Activated B cell treated with CpG ODN at 0.5 μM for 24 hours (primary cell): ENCODE results near the gene CCL19. TPM values are rescaled to one million over a fixed set of nuclear protein-coding genes. Genes with fewer than 3 reads are reported as not detected.

Experiments used
- ATAC-seq: fragments of 200-7000 bp; cut with Tn5 transposase; one replicate; pipeline ENCODE4 v1.10.0; 2021; ENCODE audit warnings: low read depth, mild to moderate bottlenecking, moderate library complexity
- CTCF ChIA-PET: fragments of 350-600 bp; sonication (Branson Sonifier 250); formaldehyde crosslinking; loops from one replicate; lab custom pipeline; 2021; ENCODE audit warnings: antibody characterized with exemption; lab: Charles Lee
- POLR2A ChIA-PET: fragments of 350-600 bp; sonication (Branson Sonifier 250); formaldehyde crosslinking; loops from one replicate; lab custom pipeline; 2021; ENCODE audit warnings: antibody characterized with exemption; lab: Charles Lee
- DNase-seq: peaks from one replicate; pipeline ENCODE4 v3.0.0; 2022
- H3K27ac Mint-ChIP-seq: one replicate; pipeline ENCODE4 v1.8.0; 2020; ENCODE audit warnings: mixed read lengths
- H3K27me3 Mint-ChIP-seq: one replicate; pipeline ENCODE4 v1.8.0; 2021; ENCODE audit warnings: mixed read lengths
- H3K36me3 Mint-ChIP-seq: one replicate; pipeline ENCODE4 v1.8.0; 2021; ENCODE audit warnings: low read depth, mixed read lengths
- H3K4me1 Mint-ChIP-seq: one replicate; pipeline ENCODE4 v1.8.0; 2021; ENCODE audit warnings: mixed read lengths
- H3K4me3 Mint-ChIP-seq: one replicate; pipeline ENCODE4 v1.8.0; 2020; ENCODE audit warnings: mild to moderate bottlenecking, mixed read lengths
- H3K9me3 Mint-ChIP-seq: one replicate; pipeline ENCODE4 v1.8.0; 2020; ENCODE audit warnings: mixed read lengths
- intact Hi-C: fragments of 100-400 bp; cut with micrococcal nuclease; formaldehyde crosslinking; loops from one replicate; pipeline ENCODE4 v1.15.1; 2024
- total RNA-seq: library from RNA; stranded (reverse); gene quantifications from 2 replicates; pipeline ENCODE4 v1.2.3, GENCODE V29; 2022
- TF ChIP-seq, protein P1 (sequence below): fragments of 200-600 bp; IDR thresholded peaks from one replicate; pipeline ENCODE4 v1.8.0; 2022; ENCODE audit warnings: antibody characterized with exemption, mild to moderate bottlenecking

Gene CCL19
- total RNA-seq, 1 donor from 2014 or later, result not detected

DNA sequence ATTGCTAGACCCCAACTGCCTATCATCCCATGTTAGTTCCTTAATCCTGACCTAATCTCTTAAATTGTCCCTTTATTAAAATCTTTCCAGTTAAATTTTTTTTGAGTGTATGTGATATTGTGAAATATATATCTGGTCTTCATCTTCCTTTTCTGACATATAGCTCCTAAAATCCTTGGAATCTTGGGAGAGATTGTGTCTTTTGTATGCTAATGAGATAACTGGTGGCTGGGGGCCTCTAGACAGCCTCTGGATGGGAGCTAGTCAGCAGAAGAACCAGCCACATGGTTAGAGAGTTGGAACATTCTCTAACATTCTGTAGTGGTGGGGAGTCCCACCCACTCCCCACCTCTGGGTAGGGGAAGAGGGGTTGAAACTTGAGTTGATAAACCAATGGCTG, 3.7 kb upstream of the CCL19 start:
- H3K27me3 Mint-ChIP-seq, result peaks cover 21% of the 10 kb centered on the region
- H3K4me3 Mint-ChIP-seq, result no peak overlapping the region
- POLR2A ChIA-PET, result interaction anchor here (0.6 kb wide), 1 partner anchor 28 kb away, joined by 3 read pairs; no protein-coding TSS in a partner anchor
- no peak for DNase-seq
- no peak for ATAC-seq
- no peak overlapping the region for H3K27ac Mint-ChIP-seq
- intact Hi-C loops, result no loop called here
- H3K9me3 Mint-ChIP-seq, result no peaks in the 10 kb centered on the region
- TF ChIP-seq, protein P1, sequence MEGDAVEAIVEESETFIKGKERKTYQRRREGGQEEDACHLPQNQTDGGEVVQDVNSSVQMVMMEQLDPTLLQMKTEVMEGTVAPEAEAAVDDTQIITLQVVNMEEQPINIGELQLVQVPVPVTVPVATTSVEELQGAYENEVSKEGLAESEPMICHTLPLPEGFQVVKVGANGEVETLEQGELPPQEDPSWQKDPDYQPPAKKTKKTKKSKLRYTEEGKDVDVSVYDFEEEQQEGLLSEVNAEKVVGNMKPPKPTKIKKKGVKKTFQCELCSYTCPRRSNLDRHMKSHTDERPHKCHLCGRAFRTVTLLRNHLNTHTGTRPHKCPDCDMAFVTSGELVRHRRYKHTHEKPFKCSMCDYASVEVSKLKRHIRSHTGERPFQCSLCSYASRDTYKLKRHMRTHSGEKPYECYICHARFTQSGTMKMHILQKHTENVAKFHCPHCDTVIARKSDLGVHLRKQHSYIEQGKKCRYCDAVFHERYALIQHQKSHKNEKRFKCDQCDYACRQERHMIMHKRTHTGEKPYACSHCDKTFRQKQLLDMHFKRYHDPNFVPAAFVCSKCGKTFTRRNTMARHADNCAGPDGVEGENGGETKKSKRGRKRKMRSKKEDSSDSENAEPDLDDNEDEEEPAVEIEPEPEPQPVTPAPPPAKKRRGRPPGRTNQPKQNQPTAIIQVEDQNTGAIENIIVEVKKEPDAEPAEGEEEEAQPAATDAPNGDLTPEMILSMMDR, result no peak
- no peaks in the 10 kb centered on the region for H3K4me1 Mint-ChIP-seq
- H3K36me3 Mint-ChIP-seq, result no peaks in the 10 kb centered on the region
- CTCF ChIA-PET, result no interaction called here

DNA sequence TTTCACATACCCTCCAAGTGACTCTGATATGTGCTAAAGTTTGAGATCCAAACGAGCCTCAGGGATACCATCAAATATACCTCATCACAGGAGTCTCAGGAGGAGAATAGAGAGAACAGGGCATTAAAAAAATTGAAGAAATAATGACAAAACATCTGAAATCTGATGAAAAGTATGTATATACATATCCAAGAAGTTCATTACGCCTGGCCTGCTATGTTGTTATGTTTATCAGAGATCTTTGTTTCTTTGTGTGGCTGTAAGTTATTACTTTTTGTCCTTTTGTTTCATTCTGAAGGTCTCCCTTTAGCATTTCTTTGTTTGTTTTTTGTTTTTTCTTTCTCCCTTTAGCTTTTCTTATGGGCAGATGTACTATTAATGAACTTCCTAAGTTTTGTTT, 2.5 kb upstream of the CCL19 start:
- H3K27ac Mint-ChIP-seq, result no peak overlapping the region
- no peaks in the 10 kb centered on the region for H3K9me3 Mint-ChIP-seq
- H3K4me1 Mint-ChIP-seq, result no peaks in the 10 kb centered on the region
- CTCF ChIA-PET, result no interaction called here
- no peak overlapping the region for H3K4me3 Mint-ChIP-seq
- intact Hi-C loops, result no loop called here
- peaks cover 19% of the 10 kb centered on the region for H3K27me3 Mint-ChIP-seq
- POLR2A ChIA-PET, result no interaction called here
- TF ChIP-seq, protein P1, result no peak
- no peaks in the 10 kb centered on the region for H3K36me3 Mint-ChIP-seq
- ATAC-seq, result no peak
- no peak for DNase-seq

GRCh38 chr9:34691936-34692315, 850 bp upstream of the CCL19 start:
- H3K27me3 Mint-ChIP-seq, result peaks cover 20% of the 10 kb centered on the region
- no peak for ATAC-seq
- intact Hi-C loops, result no loop called here
- no peaks in the 10 kb centered on the region for H3K9me3 Mint-ChIP-seq
- no peaks in the 10 kb centered on the region for H3K36me3 Mint-ChIP-seq
- H3K4me1 Mint-ChIP-seq, result no peaks in the 10 kb centered on the region
- POLR2A ChIA-PET, result interaction anchor here (0.6 kb wide), 2 partner anchors 132 to 167 kb away, joined by 3 to 8 read pairs; no protein-coding TSS in a partner anchor
- DNase-seq, result no peak
- H3K4me3 Mint-ChIP-seq, result no peak overlapping the region
- CTCF ChIA-PET, result interaction anchor here (2.0 kb wide), 1 partner anchor 10 kb away, joined by 7 read pairs; no protein-coding TSS in a partner anchor
- TF ChIP-seq, protein P1, result no peak
- no peak overlapping the region for H3K27ac Mint-ChIP-seq

DNA sequence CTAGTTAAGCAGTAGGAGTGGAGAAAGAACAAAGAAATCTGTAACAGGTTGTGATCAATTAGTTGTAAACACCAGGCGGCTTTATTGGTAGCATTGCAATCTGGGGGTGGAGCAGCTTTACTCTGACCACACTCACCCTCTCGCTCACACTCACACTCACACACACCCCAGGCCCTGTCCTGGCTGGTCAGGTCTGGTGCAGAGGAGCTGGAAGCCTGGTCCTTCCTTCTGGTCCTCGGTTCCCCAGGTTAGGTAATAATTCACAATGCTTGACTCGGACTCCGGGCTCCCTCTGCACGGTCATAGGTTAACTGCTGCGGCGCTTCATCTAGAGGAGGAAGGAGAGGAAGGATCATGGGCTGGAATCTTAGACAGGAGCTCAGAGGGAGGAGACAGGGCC, 1.6 kb downstream of the CCL19 start:
- intact Hi-C loops, result no loop called here
- TF ChIP-seq, protein P1, result no peak
- Mint-ChIP-seq H3K27ac (no peak overlapping the region), H3K27me3 (peaks cover 8% of the 10 kb centered on the region), H3K36me3 (no peaks in the 10 kb centered on the region), H3K9me3 (no peaks in the 10 kb centered on the region), H3K4me1 (peaks cover 4% of the 10 kb centered on the region), H3K4me3 (no peak overlapping the region)
- DNase-seq (no peak), ATAC-seq (no peak)
- CTCF ChIA-PET, result no interaction called here
- POLR2A ChIA-PET, result no interaction called here

- POLR2A ChIA-PET, result no interaction called here
- TF ChIP-seq, protein P1, result no peak
- Mint-ChIP-seq H3K27me3 (peaks cover 8% of the 10 kb centered on the region), H3K4me1 (peaks cover 4% of the 10 kb centered on the region), H3K4me3 (no peak overlapping the region), H3K27ac (no peak overlapping the region), H3K36me3 (no peaks in the 10 kb centered on the region), H3K9me3 (no peaks in the 10 kb centered on the region)
- intact Hi-C loops, result no loop called here
- DNase-seq (no peak), ATAC-seq (no peak)
- CTCF ChIA-PET, result no interaction called here
Measured at GRCh38 chr9:34689116-34689470, 2.0 kb downstream of the CCL19 start.
